Nephron progenitor cell (in vitro differentiated cells): ENCODE data around the gene AGXT.

Experiments used
- DNase-seq: peaks from one replicate; pipeline ENCODE4 v3.0.0; 2021
- H3K27ac Mint-ChIP-seq: 2 replicates; pipeline ENCODE4 v1.8.0; 2021; ENCODE audit warnings: mild to moderate bottlenecking, moderate library complexity, mixed read lengths
- H3K27me3 Mint-ChIP-seq: 2 replicates; pipeline ENCODE4 v1.8.0; 2021; ENCODE audit warnings: mild to moderate bottlenecking, low read depth, mixed read lengths; ENCODE audit not compliant: poor library complexity
- H3K36me3 Mint-ChIP-seq: 2 replicates; pipeline ENCODE4 v1.8.0; 2021; ENCODE audit warnings: low read depth, mixed read lengths
- H3K4me1 Mint-ChIP-seq: 2 replicates; pipeline ENCODE4 v1.8.0; 2021; ENCODE audit warnings: mixed read lengths
- H3K4me3 Mint-ChIP-seq: 2 replicates; pipeline ENCODE4 v1.8.0; 2021; ENCODE audit warnings: mild to moderate bottlenecking, moderate library complexity, mixed read lengths
- H3K9me3 Mint-ChIP-seq: 2 replicates; pipeline ENCODE4 v1.8.0; 2021; ENCODE audit warnings: mild to moderate bottlenecking, moderate library complexity, mixed read lengths
- TF ChIP-seq, protein P1 (sequence below): fragments of 200-600 bp; sonication (generic); IDR thresholded peaks from 2 replicates; pipeline ENCODE4 v1.5.0; 2021; ENCODE audit warnings: antibody characterized with exemption

Gene AGXT

DNA sequence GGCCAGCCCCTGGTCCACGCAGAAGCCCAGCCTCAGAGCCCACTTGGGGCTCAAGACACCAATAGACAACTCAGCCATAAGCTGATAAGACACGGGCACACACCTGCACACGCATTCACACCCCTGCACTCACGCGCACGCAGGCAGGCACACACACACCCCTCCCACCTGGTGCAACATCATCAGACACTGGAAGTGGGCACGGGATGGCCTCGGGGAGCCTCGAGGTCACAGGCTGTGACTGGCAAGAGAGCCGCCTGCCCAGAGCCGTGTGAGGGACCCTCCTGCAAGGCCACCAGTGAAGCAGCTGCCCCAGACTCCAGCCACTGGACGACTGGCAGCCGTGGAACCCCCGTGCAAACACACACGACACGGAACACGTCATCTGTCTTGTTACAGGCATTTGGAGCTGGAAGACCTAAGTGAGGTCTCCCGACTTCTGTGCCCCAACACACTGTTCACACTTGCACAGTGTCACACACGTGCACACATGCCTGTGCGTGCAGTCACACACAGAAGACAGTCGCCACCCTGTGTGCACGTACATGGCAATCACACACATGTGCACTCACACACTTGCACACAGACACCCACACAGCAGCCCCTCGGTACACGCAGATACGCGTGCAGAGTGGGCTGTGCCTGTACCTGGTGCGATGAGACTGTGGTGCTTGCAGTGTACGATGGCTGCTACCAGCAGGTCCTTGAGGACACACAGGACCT, 26.4 kb downstream of the AGXT start:
- TF ChIP-seq, protein P1, sequence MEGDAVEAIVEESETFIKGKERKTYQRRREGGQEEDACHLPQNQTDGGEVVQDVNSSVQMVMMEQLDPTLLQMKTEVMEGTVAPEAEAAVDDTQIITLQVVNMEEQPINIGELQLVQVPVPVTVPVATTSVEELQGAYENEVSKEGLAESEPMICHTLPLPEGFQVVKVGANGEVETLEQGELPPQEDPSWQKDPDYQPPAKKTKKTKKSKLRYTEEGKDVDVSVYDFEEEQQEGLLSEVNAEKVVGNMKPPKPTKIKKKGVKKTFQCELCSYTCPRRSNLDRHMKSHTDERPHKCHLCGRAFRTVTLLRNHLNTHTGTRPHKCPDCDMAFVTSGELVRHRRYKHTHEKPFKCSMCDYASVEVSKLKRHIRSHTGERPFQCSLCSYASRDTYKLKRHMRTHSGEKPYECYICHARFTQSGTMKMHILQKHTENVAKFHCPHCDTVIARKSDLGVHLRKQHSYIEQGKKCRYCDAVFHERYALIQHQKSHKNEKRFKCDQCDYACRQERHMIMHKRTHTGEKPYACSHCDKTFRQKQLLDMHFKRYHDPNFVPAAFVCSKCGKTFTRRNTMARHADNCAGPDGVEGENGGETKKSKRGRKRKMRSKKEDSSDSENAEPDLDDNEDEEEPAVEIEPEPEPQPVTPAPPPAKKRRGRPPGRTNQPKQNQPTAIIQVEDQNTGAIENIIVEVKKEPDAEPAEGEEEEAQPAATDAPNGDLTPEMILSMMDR = no peak
- no peak overlapping the region for H3K27ac Mint-ChIP-seq
- H3K4me3 Mint-ChIP-seq = no peak overlapping the region
- no peaks in the 10 kb centered on the region for H3K36me3 Mint-ChIP-seq
- H3K4me1 Mint-ChIP-seq = peaks cover 5% of the 10 kb centered on the region
- no peaks in the 10 kb centered on the region for H3K27me3 Mint-ChIP-seq
- no peak for DNase-seq
- H3K9me3 Mint-ChIP-seq = no peaks in the 10 kb centered on the region

DNA sequence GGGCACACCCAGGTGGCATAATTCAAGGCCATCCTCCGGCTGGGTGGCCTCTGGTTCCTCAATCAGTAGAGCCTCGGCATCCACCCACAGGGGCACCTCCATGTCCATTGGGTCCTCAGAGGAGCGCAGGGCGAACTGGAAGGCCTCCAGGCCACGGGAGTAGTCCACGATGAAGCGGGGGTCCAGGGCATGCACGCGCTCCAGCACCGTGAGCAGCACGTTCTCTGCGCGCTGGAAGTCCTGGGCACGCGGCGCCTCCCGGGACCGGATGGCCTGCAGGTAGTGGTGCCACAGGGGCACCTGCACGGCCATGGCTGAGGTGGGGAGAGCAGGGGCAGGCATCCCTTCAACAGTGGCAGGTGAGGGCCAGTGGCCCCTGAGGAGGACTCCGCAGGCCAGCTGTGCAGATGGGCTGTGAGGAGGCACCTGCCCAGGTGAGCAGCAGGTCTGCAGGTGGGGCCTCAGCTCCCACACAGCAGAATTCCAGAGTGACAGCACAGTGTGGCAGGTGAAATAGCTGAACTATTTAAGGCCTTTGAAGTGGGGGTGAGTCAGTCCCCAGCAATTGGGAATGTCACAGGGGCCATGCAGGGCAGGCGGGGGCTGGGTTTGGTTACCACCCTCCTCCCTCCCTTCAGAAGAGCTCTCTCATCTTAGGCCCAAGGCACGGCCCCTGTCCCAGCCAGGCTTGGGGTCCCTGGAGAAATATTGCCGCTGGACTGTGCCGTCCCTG, 27.2 kb downstream of the AGXT start, which contains the start of gene MAB21L4:
Gene MAB21L4, minus strand, starts transcription at position 501 of the 733 bp plus-strand sequence. Its CDS starts 159 bp downstream, at position 342.
- no peak within 1 kb of the TSS for H3K27ac Mint-ChIP-seq
- peaks cover 4% of the 10 kb centered on the region for H3K9me3 Mint-ChIP-seq
- no peak within 1 kb of the TSS for H3K4me3 Mint-ChIP-seq
- H3K27me3 Mint-ChIP-seq = peaks cover 3% of the 10 kb centered on the region
- no peak for DNase-seq
- H3K4me1 Mint-ChIP-seq = peaks cover 5% of the 10 kb centered on the region
- TF ChIP-seq, protein P1 = no peak
- H3K36me3 Mint-ChIP-seq = no peaks in the 10 kb centered on the region

DNA sequence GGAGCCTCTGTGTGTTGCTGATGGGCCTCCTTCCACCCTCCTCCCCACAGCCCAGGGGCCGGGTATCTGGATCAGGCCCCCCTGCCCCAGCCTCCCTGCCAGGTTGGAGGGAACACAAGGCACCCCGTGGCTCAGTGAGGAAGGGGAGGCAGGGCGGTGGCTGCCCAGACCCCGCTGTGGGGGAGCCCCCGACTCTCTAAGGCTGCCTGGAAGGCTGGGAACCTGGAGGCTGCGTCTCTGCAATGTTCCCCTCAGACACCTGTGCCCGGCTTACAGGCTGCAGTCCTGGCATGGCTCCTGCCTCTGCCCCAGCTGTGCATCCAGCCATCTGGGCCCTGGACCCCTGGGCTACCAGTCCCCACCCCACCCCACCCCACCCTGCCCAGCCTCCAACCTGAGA, 27.8 kb downstream of the AGXT start:
- Mint-ChIP-seq H3K4me1 (peaks cover 5% of the 10 kb centered on the region), H3K27me3 (peaks cover 3% of the 10 kb centered on the region), H3K36me3 (no peaks in the 10 kb centered on the region), H3K4me3 (no peak overlapping the region), H3K9me3 (peaks cover 8% of the 10 kb centered on the region), H3K27ac (no peak overlapping the region)
- TF ChIP-seq, protein P1 = no peak
- no peak for DNase-seq

DNA sequence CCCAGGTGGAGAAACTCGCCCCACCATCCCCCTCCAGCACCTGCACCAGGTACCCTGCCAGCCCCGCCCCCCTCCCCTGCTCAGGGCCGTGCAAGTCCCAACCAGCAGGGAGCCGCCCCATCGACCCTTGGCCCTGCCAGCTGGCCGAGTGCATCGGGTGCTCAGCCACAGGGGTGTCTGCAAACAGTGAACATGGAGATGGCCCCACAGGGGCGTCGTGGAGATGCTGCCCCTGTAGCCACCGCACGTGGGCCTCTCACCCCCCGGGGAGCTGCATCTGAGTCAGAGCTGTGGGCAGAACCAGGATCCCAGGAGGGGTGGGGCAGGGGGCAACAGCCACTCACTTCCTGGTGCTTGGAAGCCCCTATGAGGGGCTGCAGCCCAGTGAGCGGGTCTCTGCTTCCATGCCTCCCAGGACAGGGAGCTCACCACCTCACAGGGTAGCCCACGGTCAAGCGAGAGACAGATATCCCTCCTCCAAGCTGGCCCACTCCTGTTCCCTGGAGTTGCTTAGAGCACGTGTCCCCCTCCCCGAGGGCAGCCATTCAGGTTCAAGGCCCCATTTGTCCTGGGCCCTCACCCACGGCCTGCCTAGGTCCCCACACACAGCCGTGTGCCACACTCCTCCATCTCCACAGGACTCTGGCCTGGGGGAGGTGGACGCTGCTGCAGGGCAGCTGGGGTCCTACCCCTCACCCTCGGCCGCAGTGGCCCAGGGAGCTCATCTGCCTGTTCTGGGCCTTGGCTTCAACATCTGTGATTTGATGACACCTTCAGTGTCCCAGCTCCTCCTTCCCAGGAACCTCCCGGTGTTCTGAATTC, 28.5 kb downstream of the AGXT start:
- Mint-ChIP-seq H3K4me3 (no peak overlapping the region), H3K9me3 (peaks cover 15% of the 10 kb centered on the region), H3K27ac (no peak overlapping the region), H3K4me1 (peaks cover 5% of the 10 kb centered on the region), H3K36me3 (no peaks in the 10 kb centered on the region), H3K27me3 (peaks cover 3% of the 10 kb centered on the region)
- DNase-seq = no peak
- TF ChIP-seq, protein P1 = no peak

DNA sequence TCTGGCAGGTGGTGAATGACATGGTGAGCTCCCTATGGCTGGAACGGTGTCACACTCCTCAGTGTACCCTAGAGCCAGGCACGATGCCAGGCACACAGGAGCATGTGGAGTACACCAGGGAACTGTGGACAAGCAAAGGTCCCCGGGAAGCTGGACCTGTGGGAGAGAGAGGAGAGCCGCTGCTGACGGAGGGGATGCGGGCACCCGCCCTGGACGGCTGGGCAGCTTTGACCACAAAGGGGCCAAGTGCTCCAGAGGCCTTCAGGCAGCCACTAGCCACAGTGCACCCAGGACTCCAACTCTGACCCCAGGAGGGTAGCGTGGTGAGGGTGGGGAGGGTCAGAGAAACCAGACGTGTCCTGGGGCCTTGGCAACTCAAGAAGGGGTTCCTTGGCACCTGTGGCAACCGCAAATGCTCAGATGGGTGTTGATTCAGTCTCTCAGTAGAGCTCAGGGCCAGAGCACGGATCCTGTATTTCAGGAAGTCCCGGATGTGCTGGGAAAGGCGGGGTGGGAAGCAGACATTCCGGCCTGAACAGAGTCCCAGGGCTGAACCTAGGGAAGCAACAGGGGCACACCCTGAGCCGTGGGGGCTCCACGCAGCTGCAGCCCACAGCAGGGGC, 29.6 kb downstream of the AGXT start:
- Mint-ChIP-seq H3K9me3 (peaks cover 20% of the 10 kb centered on the region), H3K4me3 (no peak overlapping the region), H3K4me1 (peaks cover 5% of the 10 kb centered on the region), H3K36me3 (no peaks in the 10 kb centered on the region), H3K27ac (no peak overlapping the region), H3K27me3 (peaks cover 3% of the 10 kb centered on the region)
- TF ChIP-seq, protein P1 = no peak
- DNase-seq = no peak
